NCI-H2196 treated with DMSO at 0.1 percent for 48 hours (cell line): ENCODE data around the gene GSTM2.
"Not testable (repeated sequence)": the region's sequence is repeated elsewhere in the genome, so short reads cannot be mapped to it uniquely, and the experiment has no call there.

ENCODE experiments used
- DNase-seq: peaks from one replicate; lab custom pipeline; 2025; ENCODE audit not compliant: unreplicated experiment; lab: John Stamatoyannopoulos, UW

GSTM2 gene

GRCh38 chr1:109643385-109644230 lies 24.2 kb upstream of the GSTM2 start:
- DNase-seq = no peak

- DNase-seq = no peak
These were observed 23.2 kb upstream of the GSTM2 start for GRCh38 chr1:109644670-109645069.

GRCh38 chr1:109649491-109649914 lies 18.4 kb upstream of the GSTM2 start:
- peak; percentile 63 for DNase-seq

DNA sequence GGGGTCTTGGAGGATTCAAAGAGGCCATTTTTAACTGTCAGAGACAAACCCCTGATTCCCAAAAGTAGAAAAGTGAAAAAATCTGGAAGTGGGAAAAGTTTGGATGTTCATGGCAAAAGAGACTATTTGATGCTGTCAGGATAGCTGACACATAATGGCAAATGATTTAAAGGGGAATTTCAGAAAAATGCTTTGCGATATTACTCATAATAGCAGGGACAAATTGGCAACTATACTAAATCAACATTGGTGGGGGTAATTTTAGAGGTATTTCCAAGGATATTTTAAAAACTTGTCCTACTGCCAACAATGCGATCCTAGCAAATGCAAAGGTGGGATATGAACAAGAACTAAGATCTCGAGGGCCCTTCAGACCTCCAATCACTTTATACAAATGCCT lies 17.2 kb upstream of the GSTM2 start:
- DNase-seq = no peak

DNA sequence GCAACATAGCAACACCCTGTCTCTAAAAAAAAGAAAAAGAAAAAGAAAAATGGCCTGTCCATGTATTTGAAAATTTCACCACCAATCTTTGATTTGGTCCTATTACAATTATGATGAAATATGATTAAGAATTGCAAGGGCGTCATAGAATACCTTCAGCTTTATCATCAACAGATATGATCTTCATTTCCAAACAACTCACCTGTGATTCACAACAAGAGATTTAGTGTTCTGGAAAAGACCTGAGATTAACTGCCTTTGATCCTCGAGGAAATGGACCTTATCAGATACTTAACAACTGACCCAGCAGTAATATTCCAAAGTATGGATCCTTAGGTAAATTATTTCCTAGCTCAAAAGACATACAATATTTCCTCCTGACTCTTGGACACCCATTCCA lies 15.5 kb upstream of the GSTM2 start:
- no peak for DNase-seq

- DNase-seq = no peak
These were observed 14.6 kb upstream of the GSTM2 start for GRCh38 chr1:109653306-109653705.

DNA sequence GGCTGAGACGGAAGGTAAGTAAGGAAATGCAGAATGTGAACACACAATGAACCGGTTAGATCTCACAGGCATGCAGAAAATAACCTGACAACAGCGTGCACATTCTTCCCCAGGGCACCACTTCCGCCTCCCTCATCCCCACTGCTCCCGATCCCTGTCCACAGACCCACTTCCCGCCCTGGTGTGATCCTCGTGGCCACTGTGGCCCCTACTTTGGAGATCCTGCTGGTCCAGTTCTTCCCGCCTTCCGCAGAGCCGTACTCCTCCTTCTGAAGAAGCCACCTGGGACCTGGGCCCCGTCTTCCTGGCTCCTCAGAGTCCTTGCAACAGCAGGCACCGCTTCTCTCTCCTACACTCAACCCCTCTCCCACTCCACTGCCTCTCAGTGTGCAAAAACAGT lies 13.3 kb upstream of the GSTM2 start:
- no peak for DNase-seq

DNA sequence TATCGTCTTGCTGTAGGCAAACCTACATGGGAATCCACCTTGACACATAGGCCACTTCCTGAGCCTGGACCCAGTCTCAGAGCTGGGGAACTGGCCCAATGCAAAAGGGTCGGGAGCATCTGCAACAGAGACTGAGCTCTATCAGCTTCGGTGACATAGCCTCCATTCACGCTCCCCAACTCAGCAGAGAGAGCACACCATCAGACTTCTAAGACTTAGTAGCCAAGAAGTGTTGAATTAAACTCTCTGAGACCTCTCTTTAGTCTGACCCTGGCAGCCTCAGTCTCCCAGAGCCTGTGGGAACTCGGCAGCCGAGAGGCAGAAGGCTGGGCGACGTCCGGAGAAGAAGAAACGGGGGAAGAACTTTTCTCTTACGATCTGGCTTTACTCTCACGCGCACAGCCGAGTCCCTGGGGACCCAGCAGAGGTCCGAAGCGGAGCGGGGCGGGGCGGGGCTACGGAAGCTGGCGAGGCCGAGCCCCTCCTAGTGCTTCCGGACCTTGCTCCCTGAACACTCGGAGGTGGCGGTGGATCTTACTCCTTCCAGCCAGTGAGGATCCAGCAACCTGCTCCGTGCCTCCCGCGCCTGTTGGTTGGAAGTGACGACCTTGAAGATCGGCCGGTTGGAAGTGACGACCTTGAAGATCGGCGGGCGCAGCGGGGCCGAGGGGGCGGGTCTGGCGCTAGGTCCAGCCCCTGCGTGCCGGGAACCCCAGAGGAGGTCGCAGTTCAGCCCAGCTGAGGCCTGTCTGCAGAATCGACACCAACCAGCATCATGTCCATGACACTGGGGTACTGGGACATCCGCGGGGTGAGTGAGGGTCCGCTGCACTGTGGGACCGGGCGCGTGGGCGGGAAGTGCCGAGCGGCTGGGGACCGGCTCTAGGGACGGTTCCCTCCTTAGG lies 12.0 kb upstream of the GSTM2 start, which contains the start of gene GSTM4:
TSS of gene GSTM4 (plus strand) at position 485 of the 905 bp plus-strand sequence. CDS start at position 776, 291 bp downstream.
- DNase-seq = peak; percentile 41

GRCh38 chr1:109657395-109657794 lies 10.5 kb upstream of the GSTM2 start:
- DNase-seq = no peak

- DNase-seq = no peak
These were observed 9.9 kb upstream of the GSTM2 start for GRCh38 chr1:109657970-109658369.

DNA sequence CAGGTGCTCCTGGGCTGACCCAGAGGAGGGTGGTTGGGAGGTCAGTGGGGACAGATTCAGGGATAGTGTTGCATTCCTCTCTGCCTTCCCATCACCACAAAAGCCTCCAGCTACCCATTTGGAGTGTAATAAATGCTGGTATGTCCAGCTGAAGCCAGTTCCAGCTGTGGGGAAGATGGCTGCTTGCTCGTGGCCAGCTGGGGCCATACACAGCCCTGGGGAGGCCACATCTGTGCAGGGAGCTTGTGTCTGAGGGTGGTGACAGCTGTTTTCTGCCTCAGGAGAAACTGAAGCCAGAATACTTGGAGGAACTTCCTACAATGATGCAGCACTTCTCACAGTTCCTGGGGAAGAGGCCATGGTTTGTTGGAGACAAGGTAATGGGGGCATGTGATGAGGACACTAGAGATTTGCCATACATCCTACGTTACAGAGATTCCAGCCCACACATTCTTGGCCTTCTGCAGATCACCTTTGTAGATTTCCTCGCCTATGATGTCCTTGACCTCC lies 9.3 kb upstream of the GSTM2 start:
- no peak for DNase-seq

DNA sequence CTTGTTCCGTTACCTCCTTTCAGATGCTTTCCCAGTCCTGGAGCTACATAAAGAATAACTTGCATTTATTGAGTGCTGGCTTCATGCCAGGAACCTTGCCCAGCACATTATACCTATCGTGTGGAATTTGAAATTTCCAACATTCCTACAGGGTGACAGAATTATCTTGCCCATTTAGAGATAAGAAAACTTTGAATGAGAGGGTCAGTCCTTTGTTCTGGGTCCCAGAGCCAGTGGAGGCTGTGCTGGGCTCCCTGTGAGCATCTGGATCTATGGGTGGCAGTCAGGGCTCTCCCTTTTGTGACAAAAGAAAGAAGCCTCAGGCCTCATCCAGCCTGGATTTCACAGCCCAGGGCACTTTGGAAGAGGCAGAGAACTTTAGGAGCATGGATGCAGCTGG lies 8.7 kb upstream of the GSTM2 start:
- no peak for DNase-seq

- DNase-seq = no peak
These were observed 7.7 kb upstream of the GSTM2 start for GRCh38 chr1:109659997-109660690.

DNA sequence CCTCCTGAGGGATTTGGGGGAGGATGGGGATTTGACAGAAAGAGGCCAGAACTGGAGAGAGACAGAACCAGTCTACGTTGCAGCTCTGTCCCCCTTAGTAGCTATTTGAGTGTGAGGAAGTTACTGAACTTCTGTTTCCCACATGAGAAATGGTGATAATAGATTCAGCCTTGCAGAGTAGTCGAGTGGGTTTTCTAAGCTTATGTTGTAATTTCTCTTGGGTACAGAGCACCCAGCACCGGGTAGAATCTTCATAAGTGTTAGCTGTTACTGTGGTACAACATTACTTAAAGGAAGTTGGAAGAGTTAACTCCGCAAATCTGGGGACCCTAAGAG lies 7.2 kb upstream of the GSTM2 start:
- not testable (repeated sequence) for DNase-seq

- DNase-seq = no peak
These were observed 6.5 kb upstream of the GSTM2 start for GRCh38 chr1:109661391-109661790.

GRCh38 chr1:109664671-109665070 lies 3.2 kb upstream of the GSTM2 start:
- DNase-seq = no peak

GRCh38 chr1:109668123-109668775 lies 392 bp downstream of the GSTM2 start:
- DNase-seq = no peak

GRCh38 chr1:109669246-109669948 lies 1.5 kb downstream of the GSTM2 start:
- no peak for DNase-seq

GRCh38 chr1:109669949-109670302 lies 2.1 kb downstream of the GSTM2 start:
- not testable (repeated sequence) for DNase-seq

GRCh38 chr1:109671067-109671466 lies 3.2 kb downstream of the GSTM2 start:
- DNase-seq = no peak
